IMR-90 (cell line): Measurements from ENCODE around the gene PPDPF. TPM values are rescaled to one million over a fixed set of nuclear protein-coding genes. Genes with fewer than 3 reads are reported as not detected.

Experiments used
- ATAC-seq: fragments of 200-7000 bp; cut with Tn5 transposase; 2 replicates; pipeline ENCODE4 v1.9.1; 2020; ENCODE audit warnings: low read depth, mild to moderate bottlenecking, moderate library complexity
- BruUV-seq: library from RNA; stranded (reverse); fragments of 400-500 nt; replicated peaks from 2 replicates; lab custom pipeline; 2021; lab: Mats Ljungman, UMichigan
- CTCF ChIA-PET: fragments of 300-600 bp; formaldehyde crosslinking; extraction: SDS; loops from one replicate; lab custom pipeline; 2021; ENCODE audit warnings: antibody characterized with exemption; lab: Yijun Ruan, JAX
- POLR2A ChIA-PET: fragments of 300-600 bp; sonication (Branson Sonifier 250); formaldehyde crosslinking; loops from one replicate; lab custom pipeline; 2022; ENCODE audit warnings: antibody characterized with exemption; ENCODE audit not compliant: unreplicated experiment; lab: Charles Lee
- DNase-seq: peaks from one replicate; pipeline ENCODE4 v3.0.0; 2013
- H2AFZ ChIP-seq: replicated peaks from 2 replicates; pipeline ENCODE3; 2013; ENCODE audit warnings: low read length, mild to moderate bottlenecking; ENCODE audit not compliant: poor library complexity
- H2AK5ac ChIP-seq: 2 replicates; pipeline ENCODE4 v1.6.1; 2013; ENCODE audit warnings: low read depth, low read length, inconsistent platforms
- H2AK9ac ChIP-seq: replicated peaks from 2 replicates; pipeline ENCODE3; 2013; ENCODE audit warnings: mild to moderate bottlenecking, low read depth, low read length, moderate library complexity; ENCODE audit not compliant: poor library complexity
- H2BK120ac ChIP-seq: 2 replicates; pipeline ENCODE4 v1.6.1; 2013; ENCODE audit warnings: low read depth, low read length, inconsistent platforms
- H2BK15ac ChIP-seq: 3 replicates; pipeline ENCODE4 v1.6.1; 2013; ENCODE audit warnings: low read depth, low read length, inconsistent platforms
- H2BK20ac ChIP-seq: 2 replicates; pipeline ENCODE4 v1.6.1; 2013; ENCODE audit warnings: low read depth, mild to moderate bottlenecking, inconsistent platforms, low read length, moderate library complexity
- H2BK5ac ChIP-seq: 2 replicates; pipeline ENCODE4 v1.6.1; 2013; ENCODE audit warnings: mild to moderate bottlenecking, low read depth, low read length, inconsistent platforms; ENCODE audit not compliant: poor library complexity, severe bottlenecking
- H3K14ac ChIP-seq: replicated peaks from 2 replicates; pipeline ENCODE4 v1.6.1; 2013; ENCODE audit warnings: low read depth, low read length, inconsistent platforms
- H3K18ac ChIP-seq: 2 replicates; pipeline ENCODE4 v1.6.1; 2013; ENCODE audit warnings: low read depth, low read length, control low read depth
- H3K23ac ChIP-seq: 2 replicates; pipeline ENCODE4 v1.6.1; 2013; ENCODE audit warnings: low read depth, low read length, inconsistent platforms
- H3K27ac ChIP-seq: 2 replicates; pipeline ENCODE4 v1.5.1; 2013; ENCODE audit warnings: mild to moderate bottlenecking, control low read depth, low read length; ENCODE audit not compliant: insufficient read depth
- H3K27me3 ChIP-seq: 2 replicates; pipeline ENCODE4 v1.6.1; 2013; ENCODE audit warnings: low read length; ENCODE audit not compliant: control insufficient read depth, insufficient read depth
- H3K36me3 ChIP-seq: 2 replicates; pipeline ENCODE4 v1.6.1; 2013; ENCODE audit warnings: low read length, mixed read lengths; ENCODE audit not compliant: control insufficient read depth, insufficient read depth
- H3K4ac ChIP-seq: 2 replicates; pipeline ENCODE4 v1.6.1; 2013; ENCODE audit warnings: low read depth, low read length, inconsistent platforms
- H3K4me1 ChIP-seq: 2 replicates; pipeline ENCODE4 v1.6.1; 2013; ENCODE audit warnings: low read length, mixed read lengths; ENCODE audit not compliant: control insufficient read depth, insufficient read depth
- H3K4me2 ChIP-seq: 2 replicates; pipeline ENCODE4 v1.6.1; 2013; ENCODE audit warnings: low read depth, mild to moderate bottlenecking, control low read depth, low read length, moderate library complexity
- H3K4me3 ChIP-seq: 2 replicates; pipeline ENCODE4 v1.5.1; 2013; ENCODE audit warnings: low read depth, mild to moderate bottlenecking, control low read depth, low read length, moderate library complexity; ENCODE audit not compliant: insufficient read depth
- H3K56ac ChIP-seq: 2 replicates; pipeline ENCODE4 v1.6.1; 2013; ENCODE audit warnings: low read length, inconsistent platforms; ENCODE audit not compliant: insufficient read depth; ENCODE audit errors: extremely low read depth
- H3K79me1 ChIP-seq, 2 experiments: 2 replicates each; pipeline ENCODE4 v1.6.1; 2013; ENCODE audit warnings: low read length in 2 of 2, inconsistent platforms in 1 of 2, low read depth in 1 of 2
- H3K9ac ChIP-seq: 2 replicates; pipeline ENCODE4 v1.6.1; 2013; ENCODE audit warnings: low read depth, low read length, control low read depth
- H3K9me1 ChIP-seq: 2 replicates; pipeline ENCODE4 v1.6.1; 2013; ENCODE audit warnings: low read length, inconsistent platforms; ENCODE audit not compliant: insufficient read depth
- H3K9me3 ChIP-seq: 2 replicates; pipeline ENCODE4 v1.6.1; 2013; ENCODE audit warnings: low read length; ENCODE audit not compliant: control insufficient read depth, insufficient read depth
- H4K20me1 ChIP-seq: 2 replicates; pipeline ENCODE4 v1.6.1; 2013; ENCODE audit warnings: low read length, inconsistent platforms; ENCODE audit not compliant: insufficient read depth
- H4K5ac ChIP-seq: 2 replicates; pipeline ENCODE4 v1.6.1; 2013; ENCODE audit warnings: mild to moderate bottlenecking, low read depth, low read length, control low read depth
- H4K8ac ChIP-seq, 2 experiments: 2 replicates each; pipeline ENCODE4 v1.6.1; 2013; ENCODE audit warnings: low read depth in 2 of 2, low read length in 2 of 2, control low read depth in 1 of 2, inconsistent platforms in 1 of 2
- H4K91ac ChIP-seq: 2 replicates; pipeline ENCODE4 v1.6.1; 2013; ENCODE audit warnings: low read depth, low read length, inconsistent platforms; ENCODE audit not compliant: insufficient read depth
- BHLHE40 ChIP-seq: fragments of 150-350 bp; IDR thresholded peaks from 2 replicates; pipeline ENCODE4 v1.6.1; 2016; ENCODE audit warnings: mild to moderate bottlenecking, low read depth, low read length
- CEBPB ChIP-seq: IDR thresholded peaks from 2 replicates; pipeline ENCODE4 v1.6.1; 2012; ENCODE audit warnings: low read depth, low read length, improper control_type of control experiment
- CHD1 ChIP-seq: IDR thresholded peaks from 2 replicates; pipeline ENCODE4 v1.6.1; 2012; ENCODE audit warnings: low read depth, low read length, improper control_type of control experiment
- FOS ChIP-seq: fragments of 150-350 bp; IDR thresholded peaks from 2 replicates; pipeline ENCODE4 v1.6.1; 2016; ENCODE audit warnings: low read depth, low read length
- MAFK ChIP-seq: IDR thresholded peaks from 2 replicates; pipeline ENCODE4 v1.6.1; 2012; ENCODE audit warnings: low read depth, low read length, improper control_type of control experiment
- MAZ ChIP-seq: IDR thresholded peaks from 2 replicates; pipeline ENCODE4 v1.6.1; 2012; ENCODE audit warnings: low read depth, mild to moderate bottlenecking, low read length, improper control_type of control experiment, moderate library complexity, borderline replicate concordance
- MXI1 ChIP-seq: IDR thresholded peaks from 2 replicates; pipeline ENCODE4 v1.6.1; 2012; ENCODE audit warnings: low read depth, mild to moderate bottlenecking, low read length, moderate library complexity, borderline replicate concordance
- NFE2L2 ChIP-seq: fragments of 150-350 bp; IDR thresholded peaks from 2 replicates; pipeline ENCODE4 v1.6.1; 2016; ENCODE audit warnings: low read depth, mild to moderate bottlenecking, low read length
- RAD21 ChIP-seq: IDR thresholded peaks from 2 replicates; pipeline ENCODE4 v1.6.1; 2012; ENCODE audit warnings: low read length, improper control_type of control experiment
- RCOR1 ChIP-seq: IDR thresholded peaks from 2 replicates; pipeline ENCODE4 v1.6.1; 2012; ENCODE audit warnings: mild to moderate bottlenecking, low read length, improper control_type of control experiment; ENCODE audit not compliant: insufficient replicate concordance
- SMC3 ChIP-seq: fragments of 150-350 bp; IDR thresholded peaks from 2 replicates; pipeline ENCODE4 v1.6.1; 2016; ENCODE audit warnings: low read depth, mild to moderate bottlenecking, antibody characterized with exemption, low read length, moderate library complexity
- WGBS, 2 experiments: methylation state at CpG; one replicate each; pipeline versions ENCODE4 v1.1.5 to v1.1.7; 2013; ENCODE audit warnings: missing lambda C conversion rate in 2 of 2; ENCODE audit not compliant: insufficient read length in 1 of 2; ENCODE audit errors: extremely low coverage in 2 of 2; 5-methylcytosine and 5-hydroxymethylcytosine counted together
- dilution Hi-C: fragments of 300-500 bp; cut with HindIII; formaldehyde crosslinking; loops from one replicate; pipeline ENCODE4 v1.14.3; 2018; ENCODE audit warnings: low sequenced_read_pairs; ENCODE audit not compliant: unreplicated experiment
- in situ Hi-C: fragments of 300-500 bp; cut with MboI; formaldehyde crosslinking; loops from 3 replicates; pipeline ENCODE4 v1.14.3; 2019; ENCODE audit warnings: low sequenced_read_pairs, inconsistent platforms, mixed read lengths
- intact Hi-C: fragments of 100-400 bp; cut with micrococcal nuclease; formaldehyde crosslinking; loops from 2 replicates; pipeline ENCODE4 v1.10.0; 2022
- polyA plus RNA-seq, 3 experiments: library from polyadenylated mRNA; depleted of rRNA; stranded (reverse); fragments of >200 nt; gene quantifications; 2 replicates each; pipeline ENCODE4 v1.2.3, GENCODE V29; 2012; ENCODE audit warnings: low replicate concordance in 1 of 3
- total RNA-seq: library from RNA; depleted of rRNA; stranded (reverse); fragments of >200 nt; gene quantifications from 2 replicates; pipeline ENCODE4 v1.2.3, GENCODE V29; 2012
- TF ChIP-seq, protein P1 (sequence below): conservative IDR thresholded peaks from 2 replicates; pipeline ENCODE4 v1.5.1; 2012; ENCODE audit warnings: mild to moderate bottlenecking, low read depth, low read length, improper control_type of control experiment
- TF ChIP-seq, protein P2 (sequence below): fragments of 150-350 bp; IDR thresholded peaks from 2 replicates; pipeline ENCODE4 v1.6.1; 2016; ENCODE audit warnings: low read depth, mild to moderate bottlenecking, low read length, moderate library complexity, borderline replicate concordance
- TF ChIP-seq, protein P3 (sequence below): fragments of 150-350 bp; IDR thresholded peaks from 2 replicates; pipeline ENCODE4 v1.6.1; 2017; ENCODE audit warnings: mild to moderate bottlenecking, antibody characterized with exemption, low read length, low read depth

PPDPF gene
- total and polyA plus RNA-seq, 2 of the 4 experiments (the other 2 are of a cell fraction) = 12.9 to 171 TPM

DNA sequence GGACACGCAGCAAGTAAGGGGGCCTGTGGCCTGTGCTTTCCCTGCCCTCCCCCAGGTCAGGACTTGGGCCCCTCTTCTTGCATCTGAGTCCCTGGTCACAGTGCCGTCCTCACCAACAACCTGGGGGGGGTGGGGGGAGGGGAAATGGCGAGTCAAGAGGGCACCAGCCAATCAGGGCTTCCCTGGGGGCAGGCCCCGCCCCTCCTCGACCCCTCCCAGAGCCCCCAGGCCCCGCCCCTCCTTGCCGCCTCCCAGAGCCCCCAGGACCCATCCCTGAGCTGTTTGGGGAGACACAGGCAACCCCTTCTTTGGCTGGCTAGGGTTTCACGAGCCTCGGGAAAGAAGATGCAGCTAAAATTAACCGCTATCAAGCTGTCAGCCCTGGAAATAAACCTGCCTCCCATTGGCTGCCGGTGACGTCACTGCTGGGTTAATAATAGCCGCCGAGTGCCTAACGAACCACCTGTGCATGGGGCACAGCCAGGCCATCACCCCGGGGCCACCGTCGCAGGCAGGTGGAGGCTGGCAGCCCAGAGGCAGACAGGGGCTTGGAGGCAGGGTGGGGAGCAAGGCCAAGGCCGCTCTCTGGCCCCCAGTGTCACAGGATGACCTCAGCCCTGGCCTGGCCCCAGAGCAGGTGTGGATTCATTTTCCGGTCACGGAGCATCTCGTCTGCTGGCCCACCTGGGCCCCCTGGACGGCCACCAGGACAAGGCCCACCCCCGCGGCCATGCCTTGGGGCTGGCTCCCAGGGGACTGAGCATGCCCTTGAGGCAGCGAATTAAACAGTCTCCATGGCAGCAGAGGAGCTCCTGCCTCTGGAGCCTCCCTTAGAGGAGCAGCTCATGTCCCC is 18.5 kb upstream of the PPDPF start:
- in situ Hi-C loops = no loop called here
- peak; percentile 16 for DNase-seq
- no TSS peak for BruUV-seq
- TF ChIP-seq, protein P1, sequence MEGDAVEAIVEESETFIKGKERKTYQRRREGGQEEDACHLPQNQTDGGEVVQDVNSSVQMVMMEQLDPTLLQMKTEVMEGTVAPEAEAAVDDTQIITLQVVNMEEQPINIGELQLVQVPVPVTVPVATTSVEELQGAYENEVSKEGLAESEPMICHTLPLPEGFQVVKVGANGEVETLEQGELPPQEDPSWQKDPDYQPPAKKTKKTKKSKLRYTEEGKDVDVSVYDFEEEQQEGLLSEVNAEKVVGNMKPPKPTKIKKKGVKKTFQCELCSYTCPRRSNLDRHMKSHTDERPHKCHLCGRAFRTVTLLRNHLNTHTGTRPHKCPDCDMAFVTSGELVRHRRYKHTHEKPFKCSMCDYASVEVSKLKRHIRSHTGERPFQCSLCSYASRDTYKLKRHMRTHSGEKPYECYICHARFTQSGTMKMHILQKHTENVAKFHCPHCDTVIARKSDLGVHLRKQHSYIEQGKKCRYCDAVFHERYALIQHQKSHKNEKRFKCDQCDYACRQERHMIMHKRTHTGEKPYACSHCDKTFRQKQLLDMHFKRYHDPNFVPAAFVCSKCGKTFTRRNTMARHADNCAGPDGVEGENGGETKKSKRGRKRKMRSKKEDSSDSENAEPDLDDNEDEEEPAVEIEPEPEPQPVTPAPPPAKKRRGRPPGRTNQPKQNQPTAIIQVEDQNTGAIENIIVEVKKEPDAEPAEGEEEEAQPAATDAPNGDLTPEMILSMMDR = no peak
- TF ChIP-seq FOS = no peak
- no peak for TF ChIP-seq RCOR1
- TF ChIP-seq NFE2L2 = no peak
- TF ChIP-seq MAFK = no peak
- TF ChIP-seq, protein P2, sequence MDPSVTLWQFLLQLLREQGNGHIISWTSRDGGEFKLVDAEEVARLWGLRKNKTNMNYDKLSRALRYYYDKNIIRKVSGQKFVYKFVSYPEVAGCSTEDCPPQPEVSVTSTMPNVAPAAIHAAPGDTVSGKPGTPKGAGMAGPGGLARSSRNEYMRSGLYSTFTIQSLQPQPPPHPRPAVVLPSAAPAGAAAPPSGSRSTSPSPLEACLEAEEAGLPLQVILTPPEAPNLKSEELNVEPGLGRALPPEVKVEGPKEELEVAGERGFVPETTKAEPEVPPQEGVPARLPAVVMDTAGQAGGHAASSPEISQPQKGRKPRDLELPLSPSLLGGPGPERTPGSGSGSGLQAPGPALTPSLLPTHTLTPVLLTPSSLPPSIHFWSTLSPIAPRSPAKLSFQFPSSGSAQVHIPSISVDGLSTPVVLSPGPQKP = no peak
- TF ChIP-seq RAD21 = no peak
- no peak for TF ChIP-seq CHD1
- no peak for TF ChIP-seq BHLHE40
- no peak for TF ChIP-seq SMC3
- TF ChIP-seq, protein P3, sequence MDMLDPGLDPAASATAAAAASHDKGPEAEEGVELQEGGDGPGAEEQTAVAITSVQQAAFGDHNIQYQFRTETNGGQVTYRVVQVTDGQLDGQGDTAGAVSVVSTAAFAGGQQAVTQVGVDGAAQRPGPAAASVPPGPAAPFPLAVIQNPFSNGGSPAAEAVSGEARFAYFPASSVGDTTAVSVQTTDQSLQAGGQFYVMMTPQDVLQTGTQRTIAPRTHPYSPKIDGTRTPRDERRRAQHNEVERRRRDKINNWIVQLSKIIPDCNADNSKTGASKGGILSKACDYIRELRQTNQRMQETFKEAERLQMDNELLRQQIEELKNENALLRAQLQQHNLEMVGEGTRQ = no peak
- no peak for TF ChIP-seq MAZ
- TF ChIP-seq MXI1 = no peak
- no peak for TF ChIP-seq CEBPB

More for the DNA sequence above, 18.5 kb upstream of the PPDPF start:
- no peak for ATAC-seq
- H3K79me1 ChIP-seq = no peaks in the 10 kb centered on the region
- WGBS, 2 experiments = 26% methylated on average over 16 of the region's 26 CpGs; no CpG with 5 or more reads in 1 of the 2 experiments
- CTCF ChIA-PET = no interaction called here
- POLR2A ChIA-PET = interaction anchor here (0.7 kb wide), 1 partner anchor 65 kb away, joined by 4 read pairs; no protein-coding TSS in a partner anchor
- no peak overlapping the region for H2BK20ac ChIP-seq
- H2AFZ ChIP-seq = peak overlapping the region; percentile 43
- H2BK5ac ChIP-seq = no peak overlapping the region
- no peak overlapping the region for H3K18ac ChIP-seq
- H3K36me3 ChIP-seq = no peaks in the 10 kb centered on the region
- no peak overlapping the region for H3K4ac ChIP-seq
- dilution Hi-C loops (no loop called here), intact Hi-C loops (no loop called here)
- H3K4me2 ChIP-seq = no peak overlapping the region
- H4K5ac ChIP-seq = no peak overlapping the region
- no peaks in the 10 kb centered on the region for H3K9me1 ChIP-seq
- no peak overlapping the region for H3K23ac ChIP-seq
- peak overlapping the region; percentile 42 for H2AK9ac ChIP-seq
- no peak overlapping the region for H2BK15ac ChIP-seq
- no peak overlapping the region for H3K4me3 ChIP-seq
- peaks cover 23% of the 10 kb centered on the region for H3K9me3 ChIP-seq
- no peak overlapping the region for H3K14ac ChIP-seq
- H4K91ac ChIP-seq = no peak overlapping the region
- no peak overlapping the region for H3K56ac ChIP-seq
- 0 out of 2 replicates have a peak, but pooled peaks cover 3% of the 10 kb centered on the region for H3K4me1 ChIP-seq
- H3K27ac ChIP-seq = no peak overlapping the region
- no peak overlapping the region for H3K9ac ChIP-seq
- no peaks in the 10 kb centered on the region; the same call in 1 of the 2 replicates for H4K20me1 ChIP-seq
- no peak overlapping the region for H2AK5ac ChIP-seq
- H3K27me3 ChIP-seq = peaks cover 52% of the 10 kb centered on the region
- no peak overlapping the region for H4K8ac ChIP-seq
- H2BK120ac ChIP-seq = no peak overlapping the region
